Tibial artery (tissue), 4 donors: Measurements from ENCODE around the gene RNF144A.

Experiments used
- DNase-seq, 2 donors: peaks; one replicate each; pipeline ENCODE4 v3.0.0-alpha.2; 2019
- H3K27ac ChIP-seq, 2 donors: fragments of 200-600 bp; sonication (generic) in 1 of 2; 1 replicate in 1 of 2; 2 replicates in 1 of 2; pipeline ENCODE4 v1.5.1; 2018 to 2019; ENCODE audit warnings: mild to moderate bottlenecking in 1 of 2
- H3K27me3 ChIP-seq, 2 donors: fragments of 200-600 bp; sonication (generic) in 1 of 2; one replicate each; pipeline versions ENCODE4 v1.5.1 to v1.6.0; 2016 to 2019
- H3K36me3 ChIP-seq, 3 donors: fragments of 200-600 bp; sonication (generic) in 2 of 3; one replicate each; pipeline ENCODE4 v1.5.1; 2016 to 2019; ENCODE audit warnings: mild to moderate bottlenecking in 2 of 3
- H3K4me1 ChIP-seq, 4 donors: fragments of 200-600 bp; sonication (generic) in 2 of 4; 1 replicate in 3 of 4; 2 replicates in 1 of 4; pipeline ENCODE4 v1.5.1; 2016 to 2019
- H3K4me3 ChIP-seq, 2 donors: fragments of 200-600 bp; sonication (generic) in 1 of 2; 1 replicate in 1 of 2; 2 replicates in 1 of 2; pipeline ENCODE4 v1.5.1; 2018 to 2019; ENCODE audit warnings: mild to moderate bottlenecking in 2 of 2
- H3K9me3 ChIP-seq, 3 donors: fragments of 200-600 bp; sonication (generic) in 1 of 3; one replicate each; pipeline ENCODE4 v1.5.1; 2016 to 2019
- CTCF ChIP-seq, 2 experiments: fragments of 200-600 bp in 1 of 2; fragments of 450-650 bp in 1 of 2; IDR thresholded peaks; one replicate each; pipeline ENCODE4 v1.5.1; 2017 to 2019; ENCODE audit warnings: antibody characterized with exemption in 2 of 2, mild to moderate bottlenecking in 1 of 2, moderate library complexity in 1 of 2
- intact Hi-C: fragments of 100-400 bp; cut with DNase I; formaldehyde crosslinking; loops from one replicate; pipeline ENCODE4 v1.15.0; 2023; ENCODE audit warnings: low total_unique reads

Gene RNF144A

DNA sequence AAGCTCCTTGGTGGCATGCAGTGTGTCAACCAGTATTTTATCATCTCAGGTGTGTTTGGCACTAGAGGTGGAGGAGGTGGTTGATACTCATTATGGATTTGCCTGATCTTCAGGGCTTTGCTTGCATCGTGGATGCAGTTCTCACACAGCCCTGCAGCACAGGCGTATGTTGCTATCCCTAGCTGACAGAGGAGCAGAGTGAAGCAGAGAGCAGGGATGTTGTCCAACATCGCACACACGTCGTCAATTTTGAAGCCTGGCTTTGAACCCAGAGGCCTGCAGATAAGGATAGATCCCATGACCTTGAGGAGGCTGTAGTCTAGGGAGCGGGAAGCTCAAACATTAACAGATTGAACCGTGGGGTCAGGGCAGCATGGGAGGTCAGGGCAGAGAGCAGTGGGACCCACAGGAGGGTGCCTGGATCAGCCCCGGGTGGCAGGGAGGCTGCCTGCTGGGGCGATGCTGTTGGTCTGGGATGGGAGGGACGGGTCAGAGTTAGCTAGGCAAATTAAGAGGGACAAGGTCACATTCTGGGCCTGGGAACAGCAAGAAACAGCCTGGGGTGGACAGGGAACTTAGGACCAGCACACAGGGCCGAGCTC lies 4.2 kb downstream of the RNF144A start:
- intact Hi-C loops, result no loop called here
- Histone ChIP-seq H3K27ac (no peak overlapping the region), H3K9me3 (no peaks in the 10 kb centered on the region), H3K4me3 (no peak overlapping the region), H3K36me3 (no peaks in the 10 kb centered on the region), H3K27me3 (no peaks in the 10 kb centered on the region), H3K4me1 (peaks cover 0 to 22% (median 12%) of the 10 kb centered on the region in 4 donors)
- no peak for DNase-seq
- TF ChIP-seq CTCF (IDR thresholded peaks at IDR 0.05), result no peak

DNA sequence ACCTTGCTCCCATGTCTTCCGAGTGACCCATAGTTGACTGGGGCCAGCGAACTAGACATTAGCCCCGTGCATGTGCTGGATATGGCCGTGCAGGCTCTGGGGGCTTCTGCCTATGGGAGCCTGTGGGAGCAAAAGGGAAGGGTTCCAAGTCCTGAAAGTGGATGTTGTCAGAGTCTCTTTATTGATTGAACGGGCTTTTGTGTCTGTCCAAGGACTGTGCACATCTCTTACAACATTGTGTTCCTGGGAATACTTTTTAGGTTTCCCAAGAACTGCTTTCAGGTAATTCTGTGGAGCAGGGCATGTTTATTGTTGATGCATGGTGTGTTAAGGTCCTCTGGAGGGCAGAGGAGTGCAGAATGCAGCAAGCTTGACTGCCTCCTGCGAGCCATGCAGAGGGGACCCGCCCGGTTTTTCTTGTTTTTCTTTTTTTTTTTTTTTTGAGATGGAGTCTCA lies 5.0 kb downstream of the RNF144A start:
- no peak for DNase-seq
- no peaks in the 10 kb centered on the region for H3K9me3 ChIP-seq
- no peaks in the 10 kb centered on the region for H3K36me3 ChIP-seq
- no peaks in the 10 kb centered on the region for H3K27me3 ChIP-seq
- H3K4me3 ChIP-seq, result no peak overlapping the region
- no peak overlapping the region for H3K27ac ChIP-seq
- no peak for TF ChIP-seq CTCF (IDR thresholded peaks at IDR 0.05)
- intact Hi-C loops, result no loop called here
- H3K4me1 ChIP-seq, result peaks cover 0 to 17% (median 10%) of the 10 kb centered on the region in 4 donors

DNA sequence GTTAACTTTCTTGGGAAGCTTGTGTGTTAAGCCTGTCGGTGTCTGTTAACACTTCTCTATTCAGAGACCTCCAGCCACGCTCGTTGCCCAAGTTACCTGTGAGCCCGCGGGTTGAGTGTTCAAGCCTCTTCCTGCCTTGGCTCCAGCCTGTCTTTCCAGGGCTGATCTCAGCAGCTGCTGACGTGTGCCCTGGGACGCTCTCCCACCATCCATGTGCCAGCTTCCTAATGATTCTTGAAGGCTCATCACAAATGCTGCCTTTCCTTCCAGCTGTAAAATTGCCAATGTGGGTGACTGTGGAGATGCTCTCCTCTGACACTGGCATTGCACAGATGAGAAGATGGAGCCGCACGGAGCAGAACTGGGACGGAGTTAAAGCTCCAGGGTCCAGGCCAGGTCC lies 6.1 kb downstream of the RNF144A start:
- Histone ChIP-seq H3K36me3 (no peaks in the 10 kb centered on the region), H3K27ac (no peak overlapping the region), H3K27me3 (no peaks in the 10 kb centered on the region), H3K9me3 (no peaks in the 10 kb centered on the region), H3K4me1 (peaks cover 0 to 11% (median 5%) of the 10 kb centered on the region in 4 donors), H3K4me3 (no peak overlapping the region)
- TF ChIP-seq CTCF (IDR thresholded peaks at IDR 0.05), result no peak
- intact Hi-C loops, result no loop called here
- DNase-seq, result no peak

- intact Hi-C loops, result no loop called here
- no peaks in the 10 kb centered on the region for H3K36me3 ChIP-seq
- H3K9me3 ChIP-seq, result no peaks in the 10 kb centered on the region
- no peaks in the 10 kb centered on the region for H3K27me3 ChIP-seq
- no peak for TF ChIP-seq CTCF (IDR thresholded peaks at IDR 0.05)
- no peak for DNase-seq
- H3K27ac ChIP-seq, result no peak overlapping the region
- no peak overlapping the region for H3K4me3 ChIP-seq
- H3K4me1 ChIP-seq, result peaks cover 0 to 8% (median 2%) of the 10 kb centered on the region in 4 donors
Observed at GRCh38 chr2:6924101-6924923, 7.1 kb downstream of the RNF144A start.

DNA sequence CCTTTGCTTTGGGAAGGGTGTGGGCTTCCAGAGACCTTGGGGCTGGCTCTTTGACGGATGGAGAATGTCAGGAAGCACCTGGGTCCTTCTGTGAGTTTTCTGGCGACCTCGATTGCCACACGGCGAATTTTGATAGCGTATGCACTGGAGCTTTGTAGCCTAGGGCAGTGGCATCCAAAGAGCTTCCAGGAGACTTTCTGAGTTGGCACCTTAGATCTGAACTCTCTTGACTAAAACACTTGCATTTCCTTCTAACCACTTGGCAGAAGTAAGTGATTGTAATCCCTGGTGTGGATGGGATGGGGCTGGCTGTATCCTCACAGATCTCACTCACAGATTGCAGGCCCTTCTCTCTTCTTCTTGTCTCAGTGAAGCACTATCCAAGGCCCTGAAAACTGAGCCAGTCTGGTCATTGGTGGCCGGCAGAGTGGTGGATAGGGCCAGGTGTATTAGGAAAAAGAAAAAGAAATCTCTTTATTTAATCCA lies 7.8 kb downstream of the RNF144A start:
- H3K36me3 ChIP-seq, result no peaks in the 10 kb centered on the region
- H3K27ac ChIP-seq, result no peak overlapping the region
- peaks cover 0 to 3% (median 0%) of the 10 kb centered on the region in 4 donors for H3K4me1 ChIP-seq
- DNase-seq, result no peak
- H3K4me3 ChIP-seq, result no peak overlapping the region
- no peak for TF ChIP-seq CTCF (IDR thresholded peaks at IDR 0.05)
- intact Hi-C loops, result no loop called here
- H3K9me3 ChIP-seq, result no peaks in the 10 kb centered on the region
- no peaks in the 10 kb centered on the region for H3K27me3 ChIP-seq
